ENCODE measurements around the gene UBE2E1.

GRCh38 chr3:23889386-23889785 lies 83.6 kb downstream of the UBE2E1 start:
- TF ChIP-seq POLR2A (IDR thresholded peaks at IDR 0.05), result no peak
- TF ChIP-seq CTCF (IDR thresholded peaks at IDR 0.05), result no peak
